LNCAP (cell line): ENCODE data around the gene GALNTL6.

Experiments
- TF ChIP-seq, protein P1 (sequence below): fragments of 450-650 bp; IDR thresholded peaks from 2 replicates; pipeline ENCODE4 v1.5.1; 2017; ENCODE audit warnings: mild to moderate bottlenecking

GALNTL6 gene

DNA sequence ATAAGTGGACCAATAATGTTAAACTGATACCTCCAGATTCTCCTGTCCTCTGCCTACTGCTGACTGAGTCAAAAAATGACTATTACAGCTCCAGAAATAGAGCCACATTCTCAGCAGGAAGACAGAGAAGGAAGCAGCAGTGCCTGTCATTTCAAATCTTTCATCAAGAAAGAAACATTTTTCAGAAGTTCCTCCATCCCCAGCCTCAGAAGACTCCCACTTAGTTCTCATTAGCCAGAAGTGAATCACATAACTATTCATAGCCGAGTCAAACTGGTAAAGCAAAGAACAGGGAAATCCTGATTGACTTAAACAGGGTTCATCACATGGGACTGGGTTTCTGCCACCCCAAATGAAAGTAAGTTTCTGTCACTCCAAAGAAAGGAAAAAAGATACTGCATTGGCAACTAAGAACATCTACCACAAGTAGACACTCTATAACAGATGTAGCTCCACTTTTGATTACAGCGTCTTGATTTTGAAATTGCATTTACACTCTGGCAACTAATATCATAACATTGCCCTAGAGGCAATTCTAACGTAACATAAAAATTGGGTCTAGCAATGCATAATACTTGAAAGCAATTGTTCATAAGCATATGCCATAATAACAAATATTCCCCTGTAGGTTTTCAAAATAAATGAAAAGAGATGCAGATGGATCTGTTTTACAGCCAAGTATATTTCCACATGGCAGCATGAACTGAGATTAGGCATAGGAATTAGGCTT is 599.8 kb downstream of the GALNTL6 start:
- TF ChIP-seq, protein P1, sequence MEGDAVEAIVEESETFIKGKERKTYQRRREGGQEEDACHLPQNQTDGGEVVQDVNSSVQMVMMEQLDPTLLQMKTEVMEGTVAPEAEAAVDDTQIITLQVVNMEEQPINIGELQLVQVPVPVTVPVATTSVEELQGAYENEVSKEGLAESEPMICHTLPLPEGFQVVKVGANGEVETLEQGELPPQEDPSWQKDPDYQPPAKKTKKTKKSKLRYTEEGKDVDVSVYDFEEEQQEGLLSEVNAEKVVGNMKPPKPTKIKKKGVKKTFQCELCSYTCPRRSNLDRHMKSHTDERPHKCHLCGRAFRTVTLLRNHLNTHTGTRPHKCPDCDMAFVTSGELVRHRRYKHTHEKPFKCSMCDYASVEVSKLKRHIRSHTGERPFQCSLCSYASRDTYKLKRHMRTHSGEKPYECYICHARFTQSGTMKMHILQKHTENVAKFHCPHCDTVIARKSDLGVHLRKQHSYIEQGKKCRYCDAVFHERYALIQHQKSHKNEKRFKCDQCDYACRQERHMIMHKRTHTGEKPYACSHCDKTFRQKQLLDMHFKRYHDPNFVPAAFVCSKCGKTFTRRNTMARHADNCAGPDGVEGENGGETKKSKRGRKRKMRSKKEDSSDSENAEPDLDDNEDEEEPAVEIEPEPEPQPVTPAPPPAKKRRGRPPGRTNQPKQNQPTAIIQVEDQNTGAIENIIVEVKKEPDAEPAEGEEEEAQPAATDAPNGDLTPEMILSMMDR: no peak

DNA sequence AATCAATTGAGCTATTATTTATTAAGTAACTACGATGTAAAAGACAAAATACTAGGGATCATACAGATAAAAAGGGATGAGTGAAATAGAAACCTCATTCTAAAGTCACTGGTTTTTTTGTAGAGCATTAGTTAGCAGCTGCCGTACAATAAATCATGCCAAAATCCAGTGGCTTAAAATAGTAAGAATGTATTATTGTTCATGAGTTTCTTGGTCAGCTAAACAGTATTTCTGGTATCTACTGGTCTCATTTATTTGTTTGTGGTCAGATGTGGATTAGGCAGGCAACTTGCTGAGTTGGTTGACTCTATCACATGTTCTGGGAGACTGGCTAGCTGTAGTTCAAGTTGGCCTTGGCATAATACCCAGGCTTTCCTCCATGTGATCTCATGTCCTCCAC is 667.3 kb downstream of the GALNTL6 start:
- TF ChIP-seq, protein P1: no peak

DNA sequence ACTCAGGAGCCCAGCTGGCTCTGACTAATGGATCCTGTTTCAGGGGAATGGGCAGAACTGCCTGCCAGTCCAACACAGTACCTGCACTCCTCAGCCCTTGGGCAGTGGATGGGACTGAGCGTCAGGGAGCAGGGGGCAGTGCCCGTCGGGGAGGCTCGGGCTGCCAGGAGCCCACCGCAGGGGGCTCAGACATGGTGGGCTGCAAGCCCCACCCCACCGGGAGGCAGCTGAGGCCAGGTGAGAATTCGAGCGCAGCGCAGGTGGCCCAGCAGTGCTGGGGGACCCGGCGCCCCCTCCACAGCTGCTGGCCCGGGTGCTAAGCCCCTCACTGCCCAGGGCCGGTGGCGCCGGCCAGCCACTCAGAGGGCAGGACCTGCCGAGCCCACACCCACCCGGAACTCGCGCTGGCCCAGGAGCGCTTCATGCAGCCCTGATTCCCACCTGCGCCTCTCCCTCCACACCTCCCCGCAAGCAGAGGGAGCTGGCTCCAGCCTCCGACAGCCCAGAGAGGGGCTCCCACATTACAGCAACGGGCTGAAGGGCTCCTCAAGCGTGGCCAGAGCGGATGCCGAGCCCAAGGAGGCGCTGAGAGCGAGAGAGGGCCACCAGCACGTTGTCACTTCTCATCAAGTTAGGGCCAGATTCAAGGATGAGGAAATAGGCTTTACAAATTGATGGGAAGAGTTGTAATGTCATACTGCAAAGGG is 668.8 kb downstream of the GALNTL6 start:
- TF ChIP-seq, protein P1: no peak

DNA sequence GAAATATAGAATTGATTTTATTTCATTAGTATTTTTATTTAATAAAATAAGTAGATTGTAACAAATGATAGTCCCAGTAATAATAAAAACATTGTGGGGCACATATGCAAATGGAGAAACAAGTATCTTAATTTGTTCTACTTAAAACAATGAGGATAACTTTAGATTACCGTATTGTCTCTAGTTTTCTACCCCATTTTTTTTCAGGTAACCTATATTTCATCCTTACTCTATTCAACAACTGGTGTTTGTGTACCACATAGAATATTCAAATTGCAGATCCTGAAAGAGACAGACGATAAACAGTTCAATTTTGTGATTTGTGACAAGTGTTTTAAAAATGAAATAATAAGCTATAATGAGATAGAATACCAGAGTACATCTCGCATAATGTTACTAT is 671.8 kb downstream of the GALNTL6 start:
- TF ChIP-seq, protein P1: no peak

DNA sequence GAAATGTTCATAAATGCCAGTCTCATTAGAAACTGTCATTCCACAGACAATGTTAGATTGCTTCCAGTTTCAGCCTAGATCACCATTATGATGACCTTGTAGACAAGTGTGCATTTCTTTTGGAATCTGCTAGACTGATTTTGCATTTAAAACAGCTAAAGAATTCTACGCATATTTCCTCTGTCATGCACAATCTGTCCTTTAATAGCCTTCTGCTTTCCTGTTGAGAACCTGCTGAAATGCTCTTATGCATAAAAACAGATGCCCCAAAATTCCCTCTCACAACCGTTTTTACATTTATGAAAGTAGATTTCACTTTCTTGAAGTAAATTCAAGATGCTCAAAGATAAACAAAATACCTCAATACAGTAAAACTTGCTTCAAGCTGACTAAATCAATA is 673.3 kb downstream of the GALNTL6 start:
- TF ChIP-seq, protein P1: no peak

DNA sequence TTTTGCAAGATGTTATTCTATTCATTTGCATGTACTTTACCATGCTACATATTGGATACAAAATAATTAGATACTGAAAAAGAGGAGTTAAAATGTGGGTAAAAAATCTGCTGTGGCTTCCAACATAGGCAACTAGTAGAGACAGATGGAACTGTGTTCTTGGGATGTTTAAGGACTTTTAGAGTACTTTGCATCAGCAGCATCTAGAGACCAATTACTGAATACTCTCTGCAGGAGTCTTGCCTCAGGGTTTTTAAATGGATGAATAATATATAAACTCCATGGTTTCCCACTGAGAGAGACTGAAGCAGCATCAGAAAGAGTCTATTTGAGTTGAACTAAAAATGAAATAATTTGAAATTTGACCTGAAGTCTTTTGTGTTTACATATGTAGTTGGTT is 676.7 kb downstream of the GALNTL6 start:
- TF ChIP-seq, protein P1: no peak

DNA sequence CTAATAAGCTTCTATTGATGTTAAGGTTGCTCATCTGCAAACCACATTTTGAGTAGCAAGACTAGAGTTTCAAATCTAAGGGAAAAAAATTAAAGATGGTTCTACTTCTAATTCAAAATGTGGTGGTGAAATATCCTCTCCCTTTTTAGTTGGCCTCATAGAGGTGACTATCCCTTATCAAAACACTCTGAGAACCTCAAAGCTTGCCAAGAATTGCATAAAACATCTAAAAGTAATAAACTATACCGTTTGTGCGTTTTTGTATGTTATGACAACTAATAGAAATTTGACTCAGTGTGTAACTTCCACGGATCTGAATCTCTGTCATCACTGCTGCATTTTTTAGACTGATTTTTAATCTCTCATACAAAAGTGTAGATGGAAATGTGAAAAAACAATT is 682.6 kb downstream of the GALNTL6 start:
- TF ChIP-seq, protein P1: no peak
